ENCODE measurements around the gene STMP1. TPM values are rescaled to one million over a fixed set of nuclear protein-coding genes. Genes with fewer than 3 reads are reported as not detected.

Gene STMP1
- total and polyA plus RNA-seq, 2 of the 13 experiments (the other 11 are each of a cell fraction or from before 2014, with no cell fraction given), result 7.2 to 16.2 TPM

DNA sequence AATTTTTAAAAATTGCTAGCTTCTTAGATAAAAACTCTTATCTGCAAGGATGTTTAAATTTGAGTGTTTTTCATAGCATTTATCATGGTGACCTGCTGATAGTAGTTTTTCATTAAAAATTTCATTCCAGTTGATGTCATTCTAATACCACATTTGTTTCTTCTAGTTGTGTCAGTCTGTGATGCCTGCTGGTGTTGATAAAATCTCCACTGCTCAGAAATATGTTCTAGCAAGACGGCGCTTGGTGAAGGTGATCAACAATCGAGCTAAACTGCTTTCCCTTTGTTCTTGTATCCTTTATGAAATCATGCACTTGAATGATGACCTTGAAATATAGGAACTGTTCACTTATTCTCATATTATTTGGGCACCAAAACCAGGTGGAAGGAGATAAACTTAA lies 17.6 kb upstream of the STMP1 start:
- FAIRE-seq (no peak), DNase-seq (ENCODE audit: low spot score) (no peak), ATAC-seq (no peak)
- H2AFZ ChIP-seq (ENCODE audit: low read length), result no peak overlapping the region
- H3K79me2 ChIP-seq (ENCODE audit: insufficient read depth, low read length), result no peaks in the 10 kb centered on the region
- ChIA-PET POLR2A (no interaction called here), CTCF (ENCODE audit: low intra/inter-chr PET ratio, low total read pairs) (interaction anchor here (2.0 kb wide), 2 partner anchors 24 to 363 kb away, joined by 14 to 16 read pairs; no protein-coding TSS in a partner anchor)
- no peaks in the 10 kb centered on the region for H3K4me1 ChIP-seq (ENCODE audit: insufficient read depth, low read length)
- TF ChIP-seq ZBTB21 (CRISPR knock-in tag; IDR thresholded peaks at IDR 0.05), result no peak
- H3K9me3 ChIP-seq (ENCODE audit: low read length), result no peaks in the 10 kb centered on the region
- no TSS peak for BruUV-seq (replicated peaks)
- no peak overlapping the region for H3K9ac ChIP-seq (ENCODE audit: insufficient read depth, low read depth, low read length)
- in situ Hi-C loops (cut with HindIII; ENCODE audit: extremely low pct_ligation_motif_present, low pct_unique_long_range_greater_than_20kb) (loop anchor here (10.0 kb wide), 1 partner anchor 370 kb away; no protein-coding TSS in a partner anchor), intact Hi-C loops (cut with micrococcal nuclease; ENCODE audit: unreplicated experiment) (loop anchor here (1.0 kb wide), 2 partner anchors 132 to 363 kb away; no protein-coding TSS in a partner anchor)
- 87% methylated on average over 3 of the region's 3 CpGs for WGBS (ENCODE audit: low lambda C conversion rate)
- H4K20me1 ChIP-seq (ENCODE audit: insufficient read depth, low read length), result no peaks in the 10 kb centered on the region
- no peak overlapping the region for H3K4me3 ChIP-seq (replicated peaks in 1 of 3; ENCODE audit: insufficient read depth in 1 of 3, low read depth in 2 of 3, low read length in 3 of 3)
- H3K27me3 ChIP-seq (ENCODE audit: control insufficient read depth in 1 of 2, insufficient read depth in 2 of 2, low read length in 2 of 2), result no peaks in the 10 kb centered on the region
- H3K27ac ChIP-seq (ENCODE audit: extremely low read length, insufficient read depth, low read length), result no peak overlapping the region
- H3K36me3 ChIP-seq (replicated peaks in 1 of 2; ENCODE audit: control insufficient read depth in 1 of 2, insufficient read depth in 2 of 2, low read length in 2 of 2), result peaks cover 13 to 70% of the 10 kb centered on the region in 2 experiments
- H3K4me2 ChIP-seq (ENCODE audit: low read depth, low read length), result no peak overlapping the region

DNA sequence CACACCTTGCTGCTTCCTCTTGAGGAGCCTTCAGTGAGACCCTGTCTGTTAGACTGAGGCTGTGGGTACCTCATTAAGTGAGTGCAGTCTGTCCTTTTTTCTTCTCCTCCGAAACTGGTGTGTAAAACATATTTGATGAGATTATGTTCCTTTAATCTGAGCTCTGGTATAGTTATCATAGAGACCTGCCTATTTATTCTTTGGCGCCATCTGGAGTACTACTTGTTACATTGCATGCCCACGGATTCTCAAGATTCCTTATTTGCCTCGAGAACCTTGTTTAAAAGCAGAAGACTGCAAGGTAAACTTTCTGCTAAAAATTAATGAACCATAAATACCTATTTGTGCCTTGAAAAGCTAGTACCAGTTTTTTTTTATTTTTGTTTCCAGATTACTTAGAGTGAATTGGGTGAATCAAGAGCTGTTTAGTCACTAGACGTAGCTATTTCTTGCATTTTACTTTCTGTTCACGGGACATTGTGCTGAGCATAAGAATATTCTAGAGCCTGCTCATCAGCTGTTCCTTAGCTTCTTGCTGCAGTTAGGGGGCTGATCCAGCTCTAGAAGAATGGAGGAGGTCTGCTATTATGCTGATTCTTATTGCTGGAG lies 16.9 kb upstream of the STMP1 start:
- TF ChIP-seq STAG1 (CRISPR knock-in tag; IDR thresholded peaks at IDR 0.05) (peak; percentile 40), SRF (IDR thresholded peaks at IDR 0.05; ENCODE audit: low read depth, low read length) (0 out of 2 replicates have a peak, but pooled peaks have one; percentile 15), RBM22 (optimal IDR thresholded peaks at IDR 0.05; ENCODE audit: low read length) (no peak), SMC3 (IDR thresholded peaks at IDR 0.05; ENCODE audit: low read length) (peak; percentile 42; the same call in 1 of the 2 replicates), ISL2 (CRISPR knock-in tag; IDR thresholded peaks at IDR 0.05) (no peak)
- TF ChIP-seq, protein P1, sequence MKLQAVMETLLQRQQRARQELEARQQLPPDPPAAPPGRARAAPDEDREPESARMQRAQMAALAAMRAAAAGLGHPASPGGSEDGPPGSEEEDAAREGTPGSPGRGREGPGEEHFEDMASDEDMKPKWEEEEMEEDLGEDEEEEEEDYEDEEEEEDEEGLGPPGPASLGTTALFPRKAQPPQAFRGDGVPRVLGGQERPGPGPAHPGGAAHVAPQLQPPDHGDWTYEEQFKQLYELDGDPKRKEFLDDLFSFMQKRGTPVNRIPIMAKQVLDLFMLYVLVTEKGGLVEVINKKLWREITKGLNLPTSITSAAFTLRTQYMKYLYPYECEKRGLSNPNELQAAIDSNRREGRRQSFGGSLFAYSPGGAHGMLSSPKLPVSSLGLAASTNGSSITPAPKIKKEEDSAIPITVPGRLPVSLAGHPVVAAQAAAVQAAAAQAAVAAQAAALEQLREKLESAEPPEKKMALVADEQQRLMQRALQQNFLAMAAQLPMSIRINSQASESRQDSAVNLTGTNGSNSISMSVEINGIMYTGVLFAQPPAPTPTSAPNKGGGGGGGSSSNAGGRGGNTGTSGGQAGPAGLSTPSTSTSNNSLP (IDR thresholded peaks at IDR 0.05; ENCODE audit: low read depth, low read length), result no peak
- TF ChIP-seq, protein P2, sequence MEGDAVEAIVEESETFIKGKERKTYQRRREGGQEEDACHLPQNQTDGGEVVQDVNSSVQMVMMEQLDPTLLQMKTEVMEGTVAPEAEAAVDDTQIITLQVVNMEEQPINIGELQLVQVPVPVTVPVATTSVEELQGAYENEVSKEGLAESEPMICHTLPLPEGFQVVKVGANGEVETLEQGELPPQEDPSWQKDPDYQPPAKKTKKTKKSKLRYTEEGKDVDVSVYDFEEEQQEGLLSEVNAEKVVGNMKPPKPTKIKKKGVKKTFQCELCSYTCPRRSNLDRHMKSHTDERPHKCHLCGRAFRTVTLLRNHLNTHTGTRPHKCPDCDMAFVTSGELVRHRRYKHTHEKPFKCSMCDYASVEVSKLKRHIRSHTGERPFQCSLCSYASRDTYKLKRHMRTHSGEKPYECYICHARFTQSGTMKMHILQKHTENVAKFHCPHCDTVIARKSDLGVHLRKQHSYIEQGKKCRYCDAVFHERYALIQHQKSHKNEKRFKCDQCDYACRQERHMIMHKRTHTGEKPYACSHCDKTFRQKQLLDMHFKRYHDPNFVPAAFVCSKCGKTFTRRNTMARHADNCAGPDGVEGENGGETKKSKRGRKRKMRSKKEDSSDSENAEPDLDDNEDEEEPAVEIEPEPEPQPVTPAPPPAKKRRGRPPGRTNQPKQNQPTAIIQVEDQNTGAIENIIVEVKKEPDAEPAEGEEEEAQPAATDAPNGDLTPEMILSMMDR (CRISPR knock-in tag; IDR thresholded peaks at IDR 0.05), result peak; percentile 60
- peak; percentile 60 for FAIRE-seq
- Histone ChIP-seq H2AFZ (ENCODE audit: low read length) (no peak overlapping the region), H3K36me3 (replicated peaks in 1 of 2; ENCODE audit: control insufficient read depth in 1 of 2, insufficient read depth in 2 of 2, low read length in 2 of 2) (peaks cover 13 to 64% of the 10 kb centered on the region in 2 experiments), H3K4me2 (ENCODE audit: low read depth, low read length) (no peak overlapping the region), H3K27ac (ENCODE audit: extremely low read length, insufficient read depth, low read length) (no peak overlapping the region), H3K9ac (ENCODE audit: insufficient read depth, low read depth, low read length) (no peak overlapping the region), H3K4me3 (replicated peaks in 1 of 3; ENCODE audit: insufficient read depth in 1 of 3, low read depth in 2 of 3, low read length in 3 of 3) (no peak overlapping the region), H3K4me1 (ENCODE audit: insufficient read depth, low read length) (no peaks in the 10 kb centered on the region), H3K79me2 (ENCODE audit: insufficient read depth, low read length) (no peaks in the 10 kb centered on the region), H4K20me1 (ENCODE audit: insufficient read depth, low read length) (no peaks in the 10 kb centered on the region), H3K27me3 (ENCODE audit: control insufficient read depth in 1 of 2, insufficient read depth in 2 of 2, low read length in 2 of 2) (no peaks in the 10 kb centered on the region), H3K9me3 (ENCODE audit: low read length) (no peaks in the 10 kb centered on the region)
- 66% methylated on average over 6 of the region's 6 CpGs for WGBS (ENCODE audit: low lambda C conversion rate)
- CTCF ChIA-PET (ENCODE audit: low intra/inter-chr PET ratio, low total read pairs), result interaction anchor here (2.0 kb wide), 2 partner anchors 25 to 364 kb away, joined by 14 to 16 read pairs; no protein-coding TSS in a partner anchor
- POLR2A ChIA-PET, result no interaction called here
- DNase-seq (ENCODE audit: low spot score), result peak; percentile 31
- in situ Hi-C loops (cut with HindIII; ENCODE audit: extremely low pct_ligation_motif_present, low pct_unique_long_range_greater_than_20kb), result loop anchor here (10.0 kb wide), 1 partner anchor 371 kb away; no protein-coding TSS in a partner anchor
- no TSS peak for BruUV-seq (replicated peaks)
- ATAC-seq, result peak; percentile 72
- intact Hi-C loops (cut with micrococcal nuclease; ENCODE audit: unreplicated experiment), result loop anchor here (1.0 kb wide), 2 partner anchors 133 to 364 kb away; no protein-coding TSS in a partner anchor

Data from HepG2 (cell line).